ENCODE results near the gene CAD.

GRCh38 chr2:27263287-27264252, 46.4 kb downstream of the CAD start:
- TF ChIP-seq CTCF (IDR thresholded peaks at IDR 0.05) (no peak), POLR2A (IDR thresholded peaks at IDR 0.05) (no peak), EP300 (IDR thresholded peaks at IDR 0.05) (no peak)

All from ovary (tissue), 3 donors.